SK-N-SH treated with all-trans-retinoic acid at 6 μM for 48 hours (cell line): Measurements from ENCODE around the gene TRMT61A.

Experiments used
- ATAC-seq: fragments of 200-7000 bp; cut with Tn5 transposase; 3 replicates; pipeline ENCODE4 v1.9.1; 2020; ENCODE audit warnings: mild to moderate bottlenecking, moderate library complexity
- ARNTL ChIP-seq: fragments of 450-650 bp; formaldehyde crosslinking; IDR thresholded peaks from 2 replicates; pipeline ENCODE4 v1.5.0; 2020; ENCODE audit warnings: low read depth, mild to moderate bottlenecking, moderate library complexity, borderline replicate concordance
- BACH2 ChIP-seq: fragments of 250-450 bp; sonication (Bioruptor Pico); IDR thresholded peaks from 2 replicates; pipeline ENCODE4 v1.9.0; 2021; ENCODE audit warnings: mild to moderate bottlenecking, borderline replicate concordance
- CSRNP3 ChIP-seq: fragments of 250-450 bp; sonication (Bioruptor Pico); IDR thresholded peaks from 2 replicates; pipeline ENCODE4 v1.5.1; 2021; ENCODE audit warnings: mild to moderate bottlenecking, moderate library complexity
- GLIS3 ChIP-seq: fragments of 250-450 bp; sonication (Bioruptor Pico); IDR thresholded peaks from 2 replicates; pipeline ENCODE4 v1.5.0; 2020; ENCODE audit warnings: mild to moderate bottlenecking, moderate library complexity
- OSR1 ChIP-seq: fragments of 250-450 bp; sonication (Bioruptor Pico); IDR thresholded peaks from 2 replicates; pipeline ENCODE4 v1.8.0; 2022; ENCODE audit warnings: moderate library complexity, mild to moderate bottlenecking, inconsistent platforms
- PATZ1 ChIP-seq: fragments of 250-450 bp; sonication (Bioruptor Pico); IDR thresholded peaks from 2 replicates; pipeline ENCODE4 v1.8.0; 2020; ENCODE audit warnings: mild to moderate bottlenecking, moderate library complexity, borderline replicate concordance
- PPARA ChIP-seq: fragments of 250-450 bp; sonication (Bioruptor Pico); IDR thresholded peaks from 2 replicates; pipeline ENCODE4 v1.5.0; 2020; ENCODE audit warnings: mild to moderate bottlenecking, borderline replicate concordance
- RARB ChIP-seq: fragments of 250-450 bp; sonication (Bioruptor Pico); IDR thresholded peaks from 2 replicates; pipeline ENCODE4 v1.8.0; 2021; ENCODE audit warnings: mild to moderate bottlenecking, moderate library complexity
- SNAI2 ChIP-seq: fragments of 250-450 bp; sonication (Bioruptor Pico); IDR thresholded peaks from 2 replicates; pipeline ENCODE4 v1.5.0; 2020; ENCODE audit warnings: mild to moderate bottlenecking, moderate library complexity
- TCF4 ChIP-seq: fragments of 250-450 bp; sonication (Bioruptor Pico); IDR thresholded peaks from 2 replicates; pipeline ENCODE4 v1.8.0; 2021; ENCODE audit warnings: mild to moderate bottlenecking, moderate library complexity, borderline replicate concordance
- TOX ChIP-seq: fragments of 250-450 bp; sonication (Bioruptor Pico); IDR thresholded peaks from 2 replicates; pipeline ENCODE4 v1.8.0; 2021; ENCODE audit warnings: mild to moderate bottlenecking, moderate library complexity, borderline replicate concordance
- ZC3H10 ChIP-seq: fragments of 250-450 bp; sonication (Bioruptor Pico); IDR thresholded peaks from 2 replicates; pipeline ENCODE4 v1.5.1; 2021; ENCODE audit warnings: mild to moderate bottlenecking, moderate library complexity
- ZFP3 ChIP-seq: fragments of 250-450 bp; sonication (Bioruptor Pico); IDR thresholded peaks from 2 replicates; pipeline ENCODE4 v1.5.0; 2020; ENCODE audit warnings: mild to moderate bottlenecking, moderate library complexity
- ZNF565 ChIP-seq: fragments of 450-650 bp; formaldehyde crosslinking; conservative IDR thresholded peaks from 2 replicates; pipeline ENCODE4 v1.5.0; 2020; ENCODE audit warnings: low read depth, mild to moderate bottlenecking, moderate library complexity
- ZNF70 ChIP-seq: fragments of 450-650 bp; formaldehyde crosslinking; IDR thresholded peaks from 2 replicates; pipeline ENCODE4 v1.5.0; 2020; ENCODE audit warnings: mild to moderate bottlenecking, moderate library complexity
- ZNF8 ChIP-seq: fragments of 450-650 bp; formaldehyde crosslinking; IDR thresholded peaks from 2 replicates; pipeline ENCODE4 v1.5.0; 2020; ENCODE audit warnings: mild to moderate bottlenecking, moderate library complexity
- TF ChIP-seq, protein P1 (sequence below): fragments of 250-450 bp; sonication (Bioruptor Pico); IDR thresholded peaks from 2 replicates; pipeline ENCODE4 v1.5.0; 2020; ENCODE audit warnings: mild to moderate bottlenecking, moderate library complexity
- TF ChIP-seq, protein P2 (sequence below): fragments of 250-450 bp; sonication (Bioruptor Pico); IDR thresholded peaks from 2 replicates; pipeline ENCODE4 v1.8.0; 2021; ENCODE audit warnings: low read depth, mild to moderate bottlenecking, moderate library complexity, borderline replicate concordance

Gene TRMT61A

GRCh38 chr14:103518422-103519042 is 10.5 kb upstream of the TRMT61A start:
- ATAC-seq = peak; percentile 70

DNA sequence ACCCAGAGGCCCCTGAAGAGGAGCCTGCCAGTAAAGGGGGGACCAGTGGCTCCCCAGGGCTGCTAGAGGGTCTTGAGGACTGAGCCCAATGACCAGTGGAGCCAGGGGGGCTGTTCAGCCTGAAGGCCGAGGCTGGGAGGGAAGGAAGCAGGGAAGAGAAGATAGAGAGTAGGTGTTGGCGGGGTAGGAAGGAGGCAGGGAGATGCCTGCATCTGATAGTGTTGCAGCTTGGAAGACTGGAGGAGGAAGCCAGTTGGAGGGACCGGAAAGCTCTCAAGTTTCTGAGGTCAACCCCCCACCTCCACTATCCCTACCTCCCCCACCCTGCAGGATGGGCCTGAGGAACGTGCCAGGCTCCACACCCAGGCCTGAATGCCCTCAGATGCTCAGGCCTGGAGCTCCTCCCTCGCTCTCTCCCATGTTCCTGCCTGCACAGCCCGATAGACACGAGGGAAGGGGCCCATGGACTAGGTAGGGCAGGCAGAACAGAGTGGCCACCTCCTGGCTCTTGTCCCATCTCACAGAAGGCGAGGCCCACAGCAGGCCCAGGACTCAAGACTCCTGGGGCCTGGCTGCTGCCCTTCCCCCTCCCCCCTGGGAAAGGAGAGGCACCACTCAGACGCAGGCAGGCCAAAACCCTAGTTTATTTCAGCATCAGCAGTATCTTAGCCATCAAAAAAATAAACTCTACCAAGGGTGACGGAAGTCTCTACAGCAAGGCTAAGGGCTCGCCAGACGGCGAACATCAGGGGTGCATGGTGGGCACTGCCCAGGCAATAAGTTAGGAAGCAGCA is 9.8 kb upstream of the TRMT61A start:
- no peak for TF ChIP-seq RARB (CRISPR knock-in tag)
- no peak for TF ChIP-seq PATZ1 (CRISPR knock-in tag)
- no peak for TF ChIP-seq ZNF70 (CRISPR knock-in tag)
- TF ChIP-seq ZC3H10 (CRISPR knock-in tag) = no peak
- TF ChIP-seq, protein P1, sequence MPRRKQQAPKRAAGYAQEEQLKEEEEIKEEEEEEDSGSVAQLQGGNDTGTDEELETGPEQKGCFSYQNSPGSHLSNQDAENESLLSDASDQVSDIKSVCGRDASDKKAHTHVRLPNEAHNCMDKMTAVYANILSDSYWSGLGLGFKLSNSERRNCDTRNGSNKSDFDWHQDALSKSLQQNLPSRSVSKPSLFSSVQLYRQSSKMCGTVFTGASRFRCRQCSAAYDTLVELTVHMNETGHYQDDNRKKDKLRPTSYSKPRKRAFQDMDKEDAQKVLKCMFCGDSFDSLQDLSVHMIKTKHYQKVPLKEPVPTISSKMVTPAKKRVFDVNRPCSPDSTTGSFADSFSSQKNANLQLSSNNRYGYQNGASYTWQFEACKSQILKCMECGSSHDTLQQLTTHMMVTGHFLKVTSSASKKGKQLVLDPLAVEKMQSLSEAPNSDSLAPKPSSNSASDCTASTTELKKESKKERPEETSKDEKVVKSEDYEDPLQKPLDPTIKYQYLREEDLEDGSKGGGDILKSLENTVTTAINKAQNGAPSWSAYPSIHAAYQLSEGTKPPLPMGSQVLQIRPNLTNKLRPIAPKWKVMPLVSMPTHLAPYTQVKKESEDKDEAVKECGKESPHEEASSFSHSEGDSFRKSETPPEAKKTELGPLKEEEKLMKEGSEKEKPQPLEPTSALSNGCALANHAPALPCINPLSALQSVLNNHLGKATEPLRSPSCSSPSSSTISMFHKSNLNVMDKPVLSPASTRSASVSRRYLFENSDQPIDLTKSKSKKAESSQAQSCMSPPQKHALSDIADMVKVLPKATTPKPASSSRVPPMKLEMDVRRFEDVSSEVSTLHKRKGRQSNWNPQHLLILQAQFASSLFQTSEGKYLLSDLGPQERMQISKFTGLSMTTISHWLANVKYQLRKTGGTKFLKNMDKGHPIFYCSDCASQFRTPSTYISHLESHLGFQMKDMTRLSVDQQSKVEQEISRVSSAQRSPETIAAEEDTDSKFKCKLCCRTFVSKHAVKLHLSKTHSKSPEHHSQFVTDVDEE (CRISPR knock-in tag) = no peak
- no peak for TF ChIP-seq GLIS3 (CRISPR knock-in tag)
- peak; percentile 12 for ATAC-seq

More at GRCh38 chr14:103518422-103519042, 10.5 kb upstream of the TRMT61A start:
- TF ChIP-seq ZFP3 (CRISPR knock-in tag) (no peak), ZNF565 (no peak), BACH2 (CRISPR knock-in tag) (no peak), ARNTL (CRISPR knock-in tag) (no peak), ZNF70 (CRISPR knock-in tag) (no peak), GLIS3 (CRISPR knock-in tag) (no peak)

DNA sequence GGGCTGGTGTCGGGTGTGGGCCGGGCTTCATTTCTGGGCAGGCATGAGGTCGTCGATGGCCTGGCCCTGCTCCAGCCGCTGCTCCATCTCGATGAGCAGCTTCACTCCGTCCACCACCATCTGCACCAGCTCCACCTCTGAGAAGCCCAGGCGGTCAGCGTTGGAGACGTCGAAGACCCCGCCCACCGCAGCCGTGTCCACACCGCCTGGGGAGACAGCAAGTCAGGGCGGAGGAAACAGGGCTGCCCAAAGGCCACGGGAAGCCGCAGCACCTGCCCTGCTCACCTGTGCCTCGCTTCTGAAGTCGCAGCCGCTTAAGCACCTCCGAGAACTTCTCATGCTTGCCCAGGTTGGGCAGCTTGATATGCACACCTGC is 9.2 kb upstream of the TRMT61A start:
- no peak for ATAC-seq
- TF ChIP-seq ARNTL (CRISPR knock-in tag) (no peak), OSR1 (no peak)
- TF ChIP-seq, protein P2, sequence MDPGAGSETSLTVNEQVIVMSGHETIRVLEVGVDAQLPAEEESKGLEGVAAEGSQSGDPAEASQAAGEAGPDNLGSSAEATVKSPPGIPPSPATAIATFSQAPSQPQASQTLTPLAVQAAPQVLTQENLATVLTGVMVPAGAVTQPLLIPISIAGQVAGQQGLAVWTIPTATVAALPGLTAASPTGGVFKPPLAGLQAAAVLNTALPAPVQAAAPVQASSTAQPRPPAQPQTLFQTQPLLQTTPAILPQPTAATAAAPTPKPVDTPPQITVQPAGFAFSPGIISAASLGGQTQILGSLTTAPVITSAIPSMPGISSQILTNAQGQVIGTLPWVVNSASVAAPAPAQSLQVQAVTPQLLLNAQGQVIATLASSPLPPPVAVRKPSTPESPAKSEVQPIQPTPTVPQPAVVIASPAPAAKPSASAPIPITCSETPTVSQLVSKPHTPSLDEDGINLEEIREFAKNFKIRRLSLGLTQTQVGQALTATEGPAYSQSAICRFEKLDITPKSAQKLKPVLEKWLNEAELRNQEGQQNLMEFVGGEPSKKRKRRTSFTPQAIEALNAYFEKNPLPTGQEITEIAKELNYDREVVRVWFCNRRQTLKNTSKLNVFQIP = no peak

DNA sequence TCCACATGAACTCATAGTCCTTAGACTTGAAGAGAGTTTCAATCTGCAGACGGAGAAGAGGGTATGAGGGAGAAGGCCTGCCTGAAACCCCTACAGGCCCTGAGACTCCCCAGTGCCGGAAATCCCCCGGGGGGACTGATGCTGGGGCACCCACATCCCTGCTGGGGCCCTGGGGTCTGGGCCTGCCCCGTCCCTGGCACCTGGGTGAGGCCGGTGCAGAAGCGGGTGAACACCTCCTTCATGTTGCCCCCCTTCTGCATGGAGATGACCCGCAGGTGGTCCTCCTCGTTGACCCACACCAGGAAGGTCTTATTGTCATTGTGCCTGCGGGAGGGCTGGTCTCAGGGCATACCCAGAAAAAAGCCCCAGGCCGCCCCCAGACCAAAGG is 8.7 kb upstream of the TRMT61A start:
- TF ChIP-seq ZC3H10 (CRISPR knock-in tag) = no peak
- TF ChIP-seq PATZ1 (CRISPR knock-in tag) = no peak
- TF ChIP-seq, protein P1 (CRISPR knock-in tag) = no peak
- TF ChIP-seq ZNF70 (CRISPR knock-in tag) = no peak
- TF ChIP-seq ZNF8 = no peak
- no peak for TF ChIP-seq TCF4 (CRISPR knock-in tag)
- TF ChIP-seq ZFP3 (CRISPR knock-in tag) = no peak
- TF ChIP-seq CSRNP3 (CRISPR knock-in tag) = no peak
- TF ChIP-seq TOX (CRISPR knock-in tag) = no peak
- TF ChIP-seq PPARA (CRISPR knock-in tag) = no peak
- no peak for TF ChIP-seq SNAI2 (CRISPR knock-in tag)
- TF ChIP-seq ARNTL (CRISPR knock-in tag) = no peak
- TF ChIP-seq ZNF565 = no peak
- no peak for TF ChIP-seq OSR1
- no peak for TF ChIP-seq BACH2 (CRISPR knock-in tag)
- ATAC-seq = no peak
